H9 (cell line): ENCODE measurements around the gene MUC5AC. TPM values are rescaled to one million over a fixed set of nuclear protein-coding genes. Genes with fewer than 3 reads are reported as not detected.

ENCODE experiments used
- DNase-seq: peaks from one replicate; pipeline ENCODE4 v3.0.0-alpha.2; 2017
- H2AFZ ChIP-seq: one replicate; pipeline ENCODE4 v1.6.1; 2013; ENCODE audit warnings: mild to moderate bottlenecking, low read length, control low read depth, moderate library complexity
- H2AK5ac ChIP-seq: 2 replicates; pipeline ENCODE4 v1.6.1; 2013; ENCODE audit warnings: low read length, control low read depth, mixed read lengths; ENCODE audit not compliant: insufficient read length
- H2BK120ac ChIP-seq: one replicate; pipeline ENCODE4 v1.6.1; 2013; ENCODE audit warnings: low read depth, mild to moderate bottlenecking, low read length, control low read depth, inconsistent platforms; ENCODE audit not compliant: poor library complexity, severe bottlenecking
- H2BK12ac ChIP-seq: 2 replicates; pipeline ENCODE4 v1.6.1; 2013; ENCODE audit warnings: low read length, control low read depth, mixed read lengths, low read depth; ENCODE audit not compliant: insufficient read length
- H2BK15ac ChIP-seq: 2 replicates; pipeline ENCODE4 v1.6.1; 2013; ENCODE audit warnings: low read depth, low read length, control low read depth
- H2BK20ac ChIP-seq: one replicate; pipeline ENCODE4 v1.6.1; 2013; ENCODE audit warnings: low read depth, mild to moderate bottlenecking, low read length, control low read depth, inconsistent platforms; ENCODE audit not compliant: poor library complexity, severe bottlenecking
- H2BK5ac ChIP-seq: 2 replicates; pipeline ENCODE4 v1.6.1; 2013; ENCODE audit warnings: low read length, control low read depth, mixed read lengths; ENCODE audit not compliant: insufficient read length
- H3K14ac ChIP-seq: 2 replicates; pipeline ENCODE4 v1.6.1; 2013; ENCODE audit warnings: low read length, control low read depth; ENCODE audit not compliant: insufficient read depth
- H3K18ac ChIP-seq: 2 replicates; pipeline ENCODE4 v1.6.1; 2013; ENCODE audit warnings: low read depth, mild to moderate bottlenecking, mixed read lengths, low read length, control low read depth; ENCODE audit not compliant: insufficient read length
- H3K23ac ChIP-seq: 2 replicates; pipeline ENCODE4 v1.6.1; 2013; ENCODE audit warnings: low read length, control low read depth, mixed read lengths, low read depth; ENCODE audit not compliant: insufficient read length
- H3K23me2 ChIP-seq: 2 replicates; pipeline ENCODE4 v1.6.1; 2013; ENCODE audit warnings: low read depth, mild to moderate bottlenecking, mixed read lengths, low read length, control low read depth; ENCODE audit not compliant: insufficient read length, poor library complexity, severe bottlenecking
- H3K27ac ChIP-seq: 2 replicates; pipeline ENCODE4 v1.5.1; 2013; ENCODE audit warnings: low read length, control low read depth, mixed read lengths, low read depth; ENCODE audit not compliant: insufficient read length
- H3K27me3 ChIP-seq: 2 replicates; pipeline ENCODE4 v1.6.1; 2013; ENCODE audit warnings: low read length, control low read depth, inconsistent platforms; ENCODE audit not compliant: insufficient read depth
- H3K4ac ChIP-seq: 2 replicates; pipeline ENCODE4 v1.6.1; 2013; ENCODE audit warnings: low read depth, mild to moderate bottlenecking, control low read depth, inconsistent platforms, low read length, moderate library complexity
- H3K4me1 ChIP-seq: 2 replicates; pipeline ENCODE4 v1.6.1; 2013; ENCODE audit warnings: low read length, control low read depth, inconsistent platforms; ENCODE audit not compliant: insufficient read depth
- H3K4me2 ChIP-seq: 2 replicates; pipeline ENCODE4 v1.6.1; 2013; ENCODE audit warnings: low read length, control low read depth, mixed read lengths; ENCODE audit not compliant: insufficient read length, insufficient read depth
- H3K56ac ChIP-seq: 2 replicates; pipeline ENCODE4 v1.6.1; 2013; ENCODE audit warnings: low read depth, mild to moderate bottlenecking, mixed read lengths, low read length, control low read depth; ENCODE audit not compliant: insufficient read length
- H3K79me1 ChIP-seq: 2 replicates; pipeline ENCODE4 v1.6.1; 2013; ENCODE audit warnings: low read depth, mild to moderate bottlenecking, moderate library complexity, low read length, control low read depth, inconsistent platforms; ENCODE audit not compliant: insufficient read depth, poor library complexity, severe bottlenecking
- H3K79me2 ChIP-seq: 2 replicates; pipeline ENCODE4 v1.6.1; 2013; ENCODE audit warnings: low read length, control low read depth, inconsistent platforms; ENCODE audit not compliant: insufficient read depth
- H3K9ac ChIP-seq: 2 replicates; pipeline ENCODE4 v1.6.1; 2013; ENCODE audit warnings: low read length, control low read depth, mixed read lengths; ENCODE audit not compliant: insufficient read length; ENCODE audit errors: extremely low read depth
- H3K9me3 ChIP-seq: one replicate; pipeline ENCODE4 v1.6.1; 2013; ENCODE audit warnings: low read depth, low read length, inconsistent platforms; ENCODE audit not compliant: control insufficient read depth
- H3T11ph ChIP-seq: one replicate; pipeline ENCODE4 v1.6.1; 2013; ENCODE audit warnings: mild to moderate bottlenecking, low read length, control low read depth, inconsistent platforms
- H4K20me1 ChIP-seq: one replicate; pipeline ENCODE4 v1.6.1; 2013; ENCODE audit not compliant: control insufficient read depth, insufficient read length, insufficient read depth
- H4K5ac ChIP-seq: 2 replicates; pipeline ENCODE4 v1.6.1; 2013; ENCODE audit warnings: low read depth, mild to moderate bottlenecking, mixed read lengths, low read length, control low read depth; ENCODE audit not compliant: insufficient read length
- H4K8ac ChIP-seq: replicated peaks from 2 replicates; pipeline ENCODE4 v1.6.1; 2013; ENCODE audit warnings: low read length, control low read depth, mixed read lengths, low read depth; ENCODE audit not compliant: insufficient read length
- H4K91ac ChIP-seq: 2 replicates; pipeline ENCODE4 v1.6.1; 2013; ENCODE audit warnings: low read depth, mild to moderate bottlenecking, moderate library complexity, mixed read lengths, low read length, control low read depth; ENCODE audit not compliant: insufficient read length
- H3K27ac Mint-ChIP-seq, 3 experiments: 2 replicates in 2 of 3; 3 replicates in 1 of 3; pipeline ENCODE4 v1.8.0; 2020 to 2021; ENCODE audit warnings: mixed read lengths in 3 of 3, mild to moderate bottlenecking in 1 of 3, moderate library complexity in 1 of 3
- H3K27me3 Mint-ChIP-seq: 2 replicates; pipeline ENCODE4 v1.8.0; 2021; ENCODE audit warnings: low read depth, mild to moderate bottlenecking, moderate library complexity, mixed read lengths
- H3K36me3 Mint-ChIP-seq, 3 experiments: 2 replicates in 2 of 3; 3 replicates in 1 of 3; pipeline ENCODE4 v1.8.0; 2020 to 2021; ENCODE audit warnings: low read depth in 3 of 3, mixed read lengths in 3 of 3; ENCODE audit not compliant: insufficient read depth in 1 of 3
- H3K4me1 Mint-ChIP-seq, 2 experiments: 2 replicates each; pipeline ENCODE4 v1.8.0; 2020; ENCODE audit warnings: mixed read lengths in 2 of 2
- H3K4me3 Mint-ChIP-seq, 2 experiments: 2 replicates in 1 of 2; 3 replicates in 1 of 2; pipeline ENCODE4 v1.8.0; 2020 to 2021; ENCODE audit warnings: mild to moderate bottlenecking in 2 of 2, mixed read lengths in 2 of 2, moderate library complexity in 1 of 2
- H3K9me3 Mint-ChIP-seq, 2 experiments: 2 replicates in 1 of 2; 3 replicates in 1 of 2; pipeline ENCODE4 v1.8.0; 2020; ENCODE audit warnings: mild to moderate bottlenecking in 2 of 2, mixed read lengths in 2 of 2, moderate library complexity in 1 of 2
- WGBS: extraction: QIAGEN DNeasy Blood & Tissue Kit; methylation state at CpG from one replicate; pipeline ENCODE4 v1.1.7; 2013; ENCODE audit warnings: missing lambda C conversion rate, low lambda C conversion rate, mixed read lengths; ENCODE audit not compliant: insufficient read length; ENCODE audit errors: extremely low coverage; 5-methylcytosine and 5-hydroxymethylcytosine counted together
- total RNA-seq: library from RNA; stranded (reverse); gene quantifications from 2 replicates; pipeline ENCODE4 v1.2.1, GENCODE V29; 2021
- TF ChIP-seq, protein P1 (sequence below): fragments of 200-600 bp; sonication (generic); conservative IDR thresholded peaks from 3 replicates; pipeline ENCODE4 v1.8.0; 2021; ENCODE audit warnings: antibody characterized with exemption, mild to moderate bottlenecking

MUC5AC gene
- total RNA-seq, 1 experiment from 2014 or later, result not detected

DNA sequence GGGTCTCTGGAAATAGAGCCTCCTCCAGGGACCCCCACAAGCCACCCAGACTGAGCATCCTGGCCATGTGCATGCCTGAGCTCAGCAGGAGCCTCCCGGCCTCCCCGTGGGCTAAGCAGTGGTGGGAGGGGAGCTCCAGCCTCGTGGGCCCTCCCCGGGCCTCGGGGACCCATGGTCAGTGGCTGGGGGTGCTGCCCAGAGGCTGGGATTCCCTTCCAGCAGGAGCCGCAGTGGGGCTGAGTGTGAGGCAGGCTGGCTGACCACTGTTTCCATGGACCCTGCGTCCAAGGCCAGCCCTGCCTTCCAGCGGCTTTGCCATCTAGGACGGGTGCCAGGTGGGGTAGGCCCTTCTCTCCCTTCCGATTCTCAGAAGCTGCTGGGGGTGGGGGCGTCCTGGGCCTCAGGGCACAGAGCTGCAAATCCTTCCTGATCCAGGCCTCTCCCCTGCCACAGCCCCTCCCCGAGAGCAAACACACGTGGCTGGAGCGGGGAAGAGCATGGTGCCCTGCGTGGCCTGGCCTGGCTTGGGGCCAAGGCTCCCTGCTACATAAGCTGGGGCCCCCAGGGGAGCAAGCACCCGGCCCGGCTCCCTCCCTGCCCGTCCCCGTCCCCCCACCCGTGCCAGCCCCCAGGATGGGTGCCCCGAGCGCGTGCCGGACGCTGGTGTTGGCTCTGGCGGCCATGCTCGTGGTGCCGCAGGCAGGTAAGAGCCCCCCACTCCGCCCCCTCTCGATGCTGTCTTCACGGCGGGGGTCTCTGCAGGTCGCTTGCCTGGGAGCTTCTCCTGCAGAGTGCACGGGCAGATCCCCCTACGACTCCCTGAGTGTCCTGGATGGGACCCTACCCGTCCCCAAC is 65.0 kb downstream of the MUC5AC start, which contains the start of gene MUC5B:
Gene MUC5B, plus strand, starts transcription at position 576 of the 855 bp plus-strand sequence. Its CDS starts 58 bp downstream, at position 634.
- no peak within 1 kb of the TSS for H3T11ph ChIP-seq
- no peak within 1 kb of the TSS for H2AK5ac ChIP-seq
- H3K14ac ChIP-seq, result no peak within 1 kb of the TSS; the same call in 1 of the 2 replicates
- no peak within 1 kb of the TSS for H3K56ac ChIP-seq
- no peaks in the 10 kb centered on the region for H3K27me3 ChIP-seq
- no peak within 1 kb of the TSS for H2BK15ac ChIP-seq
- WGBS, result no CpG with 5 or more reads among the region's 36 CpGs
- peaks cover 3% of the 10 kb centered on the region for H4K20me1 ChIP-seq
- H3K23me2 ChIP-seq, result no peaks in the 10 kb centered on the region
- TF ChIP-seq, protein P1, sequence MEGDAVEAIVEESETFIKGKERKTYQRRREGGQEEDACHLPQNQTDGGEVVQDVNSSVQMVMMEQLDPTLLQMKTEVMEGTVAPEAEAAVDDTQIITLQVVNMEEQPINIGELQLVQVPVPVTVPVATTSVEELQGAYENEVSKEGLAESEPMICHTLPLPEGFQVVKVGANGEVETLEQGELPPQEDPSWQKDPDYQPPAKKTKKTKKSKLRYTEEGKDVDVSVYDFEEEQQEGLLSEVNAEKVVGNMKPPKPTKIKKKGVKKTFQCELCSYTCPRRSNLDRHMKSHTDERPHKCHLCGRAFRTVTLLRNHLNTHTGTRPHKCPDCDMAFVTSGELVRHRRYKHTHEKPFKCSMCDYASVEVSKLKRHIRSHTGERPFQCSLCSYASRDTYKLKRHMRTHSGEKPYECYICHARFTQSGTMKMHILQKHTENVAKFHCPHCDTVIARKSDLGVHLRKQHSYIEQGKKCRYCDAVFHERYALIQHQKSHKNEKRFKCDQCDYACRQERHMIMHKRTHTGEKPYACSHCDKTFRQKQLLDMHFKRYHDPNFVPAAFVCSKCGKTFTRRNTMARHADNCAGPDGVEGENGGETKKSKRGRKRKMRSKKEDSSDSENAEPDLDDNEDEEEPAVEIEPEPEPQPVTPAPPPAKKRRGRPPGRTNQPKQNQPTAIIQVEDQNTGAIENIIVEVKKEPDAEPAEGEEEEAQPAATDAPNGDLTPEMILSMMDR, result no peak
- H3K9me3 ChIP-seq, result no peaks in the 10 kb centered on the region
- H3K27ac ChIP-seq, result no peak within 1 kb of the TSS
- H3K4me1 Mint-ChIP-seq, result peaks cover 3 to 11% of the 10 kb centered on the region in 2 experiments; a peak in 2 of 4 replicates
- H2BK20ac ChIP-seq, result no peak within 1 kb of the TSS
- H3K23ac ChIP-seq, result no peak within 1 kb of the TSS
- no peaks in the 10 kb centered on the region for H3K79me2 ChIP-seq
- H3K36me3 Mint-ChIP-seq, result no peaks in the 10 kb centered on the region
- no peak within 1 kb of the TSS for H2AFZ ChIP-seq
- no peaks in the 10 kb centered on the region for H3K79me1 ChIP-seq
- H2BK120ac ChIP-seq, result no peak within 1 kb of the TSS
- no peak within 1 kb of the TSS for H2BK12ac ChIP-seq
- H3K9ac ChIP-seq, result no peak within 1 kb of the TSS
- no peak within 1 kb of the TSS for H4K5ac ChIP-seq
- H3K4ac ChIP-seq, result no peak within 1 kb of the TSS
- H4K8ac ChIP-seq, result no peak within 1 kb of the TSS
- no peak within 1 kb of the TSS for H3K18ac ChIP-seq
- H3K27me3 Mint-ChIP-seq, result peaks cover 8% of the 10 kb centered on the region
- H3K4me1 ChIP-seq, result no peaks in the 10 kb centered on the region; the same call in 1 of the 2 replicates
- H2BK5ac ChIP-seq, result no peak within 1 kb of the TSS
- no peak within 1 kb of the TSS for H3K4me2 ChIP-seq
- DNase-seq, result peak; percentile 22
- H3K9me3 Mint-ChIP-seq, result peaks cover 0 to 1% of the 10 kb centered on the region in 2 experiments; a peak in 1 of 5 replicates
- H4K91ac ChIP-seq, result no peak within 1 kb of the TSS
- no peak within 1 kb of the TSS for H3K27ac Mint-ChIP-seq
- no peak within 1 kb of the TSS for H3K4me3 Mint-ChIP-seq
